ENCODE measurements around the gene ADRM1. TPM values are rescaled to one million over a fixed set of nuclear protein-coding genes. Genes with fewer than 3 reads are reported as not detected.

Gene ADRM1
- total RNA-seq, 2 experiments from 2014 or later: 105 to 133 TPM

DNA sequence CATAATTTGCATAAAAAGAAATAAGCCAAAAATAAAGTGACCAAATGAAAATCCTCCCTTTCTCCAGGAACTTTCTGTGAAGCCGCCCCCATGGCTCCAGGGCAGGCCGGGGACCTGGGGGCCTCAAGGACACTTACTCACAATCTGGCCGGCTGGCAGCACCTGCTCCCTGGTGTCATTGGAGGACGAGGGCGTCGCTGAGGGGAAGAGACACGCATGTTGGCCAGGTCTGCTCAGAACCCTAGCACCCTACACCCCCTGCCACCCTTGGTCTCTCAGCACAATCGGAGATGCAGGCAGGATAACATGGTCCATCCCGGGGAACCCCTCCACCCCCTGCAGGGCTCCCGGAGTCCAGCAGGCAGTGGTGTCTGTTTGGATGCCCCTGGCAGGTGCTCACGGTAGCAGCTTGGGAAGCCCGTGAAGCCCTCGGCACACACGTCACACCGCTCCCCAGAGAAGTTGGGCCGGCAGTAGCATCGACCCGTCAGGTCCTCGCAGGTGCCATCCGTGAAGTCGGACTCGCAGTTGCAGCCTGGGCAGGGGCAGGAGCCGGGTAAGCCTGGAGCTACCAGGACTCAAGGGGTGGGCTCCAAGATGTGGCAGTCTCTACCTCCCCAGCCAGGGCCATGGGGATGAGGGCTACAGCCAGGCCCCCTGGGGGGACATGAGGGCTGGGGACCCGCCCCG lies 43.0 kb downstream of the ADRM1 start:
- Mint-ChIP-seq H3K9me3 (ENCODE audit: low read depth) (peaks cover 8% of the 10 kb centered on the region), H3K36me3 (no peaks in the 10 kb centered on the region), H3K27ac (no peak overlapping the region), H3K4me1 (no peaks in the 10 kb centered on the region), H3K4me3 (no peak overlapping the region), H3K27me3 (peaks cover 5% of the 10 kb centered on the region)
- CTCF ChIA-PET: no interaction called here
- ATAC-seq (no peak), DNase-seq (no peak)

DNA sequence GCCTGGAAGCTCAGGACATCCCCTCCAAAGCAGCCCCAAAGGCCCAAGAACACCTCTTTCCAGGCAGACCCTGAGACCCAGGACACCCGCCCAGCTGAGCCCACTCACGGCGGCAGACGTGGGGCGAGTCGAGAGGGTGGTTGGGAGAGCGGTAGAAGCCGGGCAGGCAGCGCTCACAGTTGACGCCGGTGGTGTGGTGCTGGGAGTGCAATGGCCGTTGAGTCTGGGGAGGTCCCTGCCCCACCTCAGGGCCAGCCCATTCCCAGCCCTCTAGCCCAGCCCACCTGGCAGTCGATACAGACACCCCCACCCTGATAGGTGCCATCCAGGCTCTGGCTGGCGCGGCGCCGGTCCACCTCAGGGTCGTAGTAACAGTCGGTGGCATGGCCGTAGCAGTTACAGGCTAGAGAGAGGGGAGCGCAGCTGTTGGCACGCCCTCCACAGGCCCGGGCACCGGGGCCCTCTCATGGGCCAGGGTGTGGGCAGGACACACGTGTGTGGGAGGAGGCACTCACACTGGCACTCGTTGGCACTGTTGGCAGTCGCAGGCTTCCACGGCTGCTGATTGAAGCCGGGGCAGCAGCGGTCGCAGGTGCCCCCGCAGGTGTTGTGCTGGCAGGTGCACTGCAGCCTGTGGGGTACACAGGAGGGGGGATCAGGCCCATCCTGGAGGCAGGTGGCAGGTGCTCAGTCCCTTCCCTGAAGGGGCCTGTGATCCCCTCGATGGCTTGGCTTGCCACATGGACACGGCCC lies 43.8 kb downstream of the ADRM1 start:
- DNase-seq: no peak
- Mint-ChIP-seq H3K4me3 (no peak overlapping the region), H3K27ac (no peak overlapping the region), H3K27me3 (peaks cover 2% of the 10 kb centered on the region), H3K9me3 (ENCODE audit: low read depth) (peaks cover 8% of the 10 kb centered on the region), H3K4me1 (no peaks in the 10 kb centered on the region), H3K36me3 (no peaks in the 10 kb centered on the region)
- ATAC-seq: no peak
- CTCF ChIA-PET: no interaction called here

DNA sequence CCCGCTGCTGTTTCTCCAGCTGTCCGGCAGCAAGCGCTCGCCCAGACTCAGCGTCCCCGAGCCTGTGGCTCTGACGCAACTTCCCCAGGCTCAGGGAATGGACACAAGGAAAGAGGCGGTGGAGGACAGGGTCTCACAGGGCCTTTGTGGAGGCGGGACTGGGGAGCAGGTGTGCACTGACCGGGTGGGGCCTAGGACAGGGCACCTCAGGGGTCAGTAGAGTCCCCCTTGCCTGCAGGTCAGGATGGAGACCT lies 44.3 kb downstream of the ADRM1 start:
- ATAC-seq (no peak), DNase-seq (no peak)
- Mint-ChIP-seq H3K4me3 (no peak overlapping the region), H3K27me3 (peaks cover 2% of the 10 kb centered on the region), H3K36me3 (no peaks in the 10 kb centered on the region), H3K4me1 (no peaks in the 10 kb centered on the region), H3K9me3 (ENCODE audit: low read depth) (peaks cover 8% of the 10 kb centered on the region), H3K27ac (no peak overlapping the region)
- CTCF ChIA-PET: no interaction called here

DNA sequence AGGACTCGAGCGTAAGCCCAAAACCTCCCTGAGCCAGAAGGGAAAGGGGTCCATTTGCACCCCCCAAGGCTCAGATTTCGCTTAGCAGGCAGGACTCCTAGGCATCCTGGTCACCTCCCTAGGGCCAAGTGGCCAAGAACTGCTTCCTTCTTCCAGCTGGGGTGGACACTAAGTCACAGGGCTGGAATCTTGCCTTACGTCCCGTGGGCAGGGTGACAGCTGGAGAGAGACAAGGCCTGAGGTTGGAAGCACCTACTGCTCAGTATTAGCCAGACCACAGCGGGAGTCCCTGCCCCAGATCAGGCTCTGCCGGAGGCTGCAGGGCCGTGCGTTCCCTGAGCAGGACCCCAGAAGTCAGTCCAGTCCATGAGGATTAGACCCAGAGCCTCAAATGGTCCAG lies 44.6 kb downstream of the ADRM1 start:
- no peak overlapping the region for H3K4me3 Mint-ChIP-seq
- H3K36me3 Mint-ChIP-seq: no peaks in the 10 kb centered on the region
- CTCF ChIA-PET: no interaction called here
- no peak for DNase-seq
- H3K9me3 Mint-ChIP-seq (ENCODE audit: low read depth): peaks cover 8% of the 10 kb centered on the region
- ATAC-seq: no peak
- H3K4me1 Mint-ChIP-seq: no peaks in the 10 kb centered on the region
- H3K27ac Mint-ChIP-seq: no peak overlapping the region
- peaks cover 2% of the 10 kb centered on the region for H3K27me3 Mint-ChIP-seq

DNA sequence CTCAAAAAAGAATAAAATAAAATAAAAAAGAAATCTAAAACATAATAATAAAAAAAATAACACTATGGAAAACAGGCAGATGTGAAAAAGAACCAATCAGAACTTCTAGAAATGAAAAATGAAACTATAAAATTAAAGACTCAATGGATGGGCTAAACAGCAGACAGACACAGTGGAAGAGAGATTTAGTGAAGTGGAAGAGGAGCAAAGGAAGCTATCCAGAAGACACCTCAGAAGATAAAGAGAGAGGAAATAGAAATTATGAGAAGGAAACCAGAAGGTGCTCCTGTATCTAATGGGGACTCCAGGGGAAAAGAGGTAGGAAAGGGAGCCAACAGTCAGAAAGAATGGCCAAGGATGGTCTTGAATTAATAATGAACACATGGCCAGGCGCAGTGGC lies 45.8 kb downstream of the ADRM1 start:
- Mint-ChIP-seq H3K9me3 (ENCODE audit: low read depth) (peaks cover 8% of the 10 kb centered on the region), H3K27ac (no peak overlapping the region), H3K36me3 (no peaks in the 10 kb centered on the region), H3K4me1 (no peaks in the 10 kb centered on the region), H3K27me3 (no peaks in the 10 kb centered on the region), H3K4me3 (no peak overlapping the region)
- DNase-seq (no peak), ATAC-seq (no peak)
- CTCF ChIA-PET: no interaction called here

DNA sequence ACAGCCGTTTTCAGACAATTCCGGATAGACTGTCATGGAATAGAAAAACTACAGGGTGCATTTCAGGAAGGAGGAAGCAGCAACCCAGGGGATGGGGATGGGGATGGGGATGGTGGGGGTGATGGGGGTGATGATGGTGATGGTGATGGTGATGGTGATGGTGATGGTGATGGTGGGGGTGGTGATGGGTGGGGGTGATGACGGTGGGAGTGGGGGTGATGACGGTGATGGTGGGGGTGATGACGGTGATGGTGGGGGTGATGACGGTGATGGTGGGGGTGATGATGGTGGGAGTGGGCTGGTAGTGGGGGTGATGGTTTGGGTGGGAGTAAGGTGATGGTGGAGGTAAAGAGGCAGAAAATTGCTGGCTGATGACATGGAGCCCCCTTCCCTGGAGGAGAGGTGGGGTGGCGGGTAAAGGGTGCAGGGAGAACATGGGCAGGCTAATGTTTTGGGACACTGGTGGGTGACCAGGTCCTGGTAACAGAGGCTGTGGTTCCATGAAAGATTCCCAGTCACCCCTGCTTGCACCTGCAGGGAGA lies 46.8 kb downstream of the ADRM1 start:
- H3K4me3 Mint-ChIP-seq: no peak overlapping the region
- DNase-seq: no peak
- H3K9me3 Mint-ChIP-seq (ENCODE audit: low read depth): peaks cover 8% of the 10 kb centered on the region
- H3K4me1 Mint-ChIP-seq: no peaks in the 10 kb centered on the region
- H3K27ac Mint-ChIP-seq: no peak overlapping the region
- ATAC-seq: no peak
- H3K36me3 Mint-ChIP-seq: no peaks in the 10 kb centered on the region
- no peaks in the 10 kb centered on the region for H3K27me3 Mint-ChIP-seq
- CTCF ChIA-PET: no interaction called here

DNA sequence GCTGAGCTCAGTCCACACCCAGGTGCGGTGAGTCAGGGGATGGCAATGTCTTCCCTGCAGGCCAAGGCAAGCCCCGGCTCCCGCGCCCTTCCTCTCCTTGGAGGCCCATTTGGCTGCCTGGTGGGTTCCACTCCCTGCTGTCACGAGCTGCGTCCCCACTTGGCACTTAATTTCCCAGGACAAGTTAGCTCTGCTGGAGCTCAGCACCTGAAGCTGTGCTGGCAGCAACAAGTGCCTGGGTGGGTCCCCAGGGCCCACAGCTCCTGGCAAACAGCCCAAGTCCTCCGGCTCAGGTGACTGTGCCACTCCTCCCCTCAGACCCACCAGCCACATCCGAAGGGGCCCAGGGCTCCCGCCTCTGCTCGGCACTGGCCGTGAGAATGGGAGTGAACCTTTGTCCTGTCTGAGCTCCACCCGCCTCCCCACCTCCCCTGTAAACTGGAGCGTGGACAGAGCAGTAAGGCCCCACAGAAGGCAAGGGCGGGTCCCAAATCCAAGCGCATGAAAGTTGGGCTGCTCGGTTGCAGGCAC lies 47.4 kb downstream of the ADRM1 start:
- H3K4me3 Mint-ChIP-seq: no peak overlapping the region
- no peaks in the 10 kb centered on the region for H3K27me3 Mint-ChIP-seq
- H3K9me3 Mint-ChIP-seq (ENCODE audit: low read depth): peaks cover 8% of the 10 kb centered on the region
- H3K36me3 Mint-ChIP-seq: no peaks in the 10 kb centered on the region
- ATAC-seq: no peak
- no peak overlapping the region for H3K27ac Mint-ChIP-seq
- CTCF ChIA-PET: no interaction called here
- no peak for DNase-seq
- no peaks in the 10 kb centered on the region for H3K4me1 Mint-ChIP-seq

DNA sequence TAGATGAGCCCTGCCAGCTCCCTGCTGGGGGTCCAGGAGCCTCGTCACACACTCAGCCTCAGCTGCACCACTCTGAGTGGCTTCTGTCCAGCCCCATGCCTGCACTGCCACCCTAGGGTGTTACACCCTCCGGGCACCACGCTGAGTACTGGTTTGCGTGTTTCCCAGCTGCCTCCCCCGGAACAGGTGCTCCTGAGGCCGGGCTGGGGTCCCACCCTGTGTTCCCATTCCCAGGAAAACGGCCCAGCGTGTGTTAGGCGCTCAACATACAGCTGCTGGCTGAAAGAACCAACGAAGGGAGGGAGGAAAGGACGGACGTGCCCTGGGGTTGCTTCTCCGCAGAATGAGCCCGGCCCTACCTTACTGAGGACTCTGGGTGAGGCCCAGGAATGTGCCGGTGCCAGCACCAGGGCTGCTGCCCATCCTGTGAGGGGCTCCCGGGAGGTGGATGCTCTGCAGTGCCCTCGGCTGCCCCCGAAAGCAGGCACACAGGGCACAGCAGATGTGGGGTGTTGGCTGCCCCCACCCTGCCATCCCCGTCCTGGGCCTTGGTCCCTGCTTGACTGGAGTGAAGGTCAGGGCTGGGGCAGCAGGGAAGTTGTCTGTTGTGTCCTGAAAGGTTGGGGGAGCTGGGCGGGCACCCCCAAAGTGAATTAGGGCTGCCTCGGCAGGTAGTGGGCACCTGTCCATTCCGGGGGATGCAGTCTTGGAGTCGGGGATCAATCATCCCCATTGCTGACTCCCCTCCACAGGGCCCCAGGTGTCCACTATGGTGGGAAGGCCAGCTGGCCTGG lies 48.0 kb downstream of the ADRM1 start:
- no peaks in the 10 kb centered on the region for H3K36me3 Mint-ChIP-seq
- H3K9me3 Mint-ChIP-seq (ENCODE audit: low read depth): peaks cover 8% of the 10 kb centered on the region
- no peaks in the 10 kb centered on the region for H3K4me1 Mint-ChIP-seq
- DNase-seq (no peak), ATAC-seq (no peak)
- no peaks in the 10 kb centered on the region for H3K27me3 Mint-ChIP-seq
- H3K4me3 Mint-ChIP-seq: no peak overlapping the region
- CTCF ChIA-PET: no interaction called here
- no peak overlapping the region for H3K27ac Mint-ChIP-seq

DNA sequence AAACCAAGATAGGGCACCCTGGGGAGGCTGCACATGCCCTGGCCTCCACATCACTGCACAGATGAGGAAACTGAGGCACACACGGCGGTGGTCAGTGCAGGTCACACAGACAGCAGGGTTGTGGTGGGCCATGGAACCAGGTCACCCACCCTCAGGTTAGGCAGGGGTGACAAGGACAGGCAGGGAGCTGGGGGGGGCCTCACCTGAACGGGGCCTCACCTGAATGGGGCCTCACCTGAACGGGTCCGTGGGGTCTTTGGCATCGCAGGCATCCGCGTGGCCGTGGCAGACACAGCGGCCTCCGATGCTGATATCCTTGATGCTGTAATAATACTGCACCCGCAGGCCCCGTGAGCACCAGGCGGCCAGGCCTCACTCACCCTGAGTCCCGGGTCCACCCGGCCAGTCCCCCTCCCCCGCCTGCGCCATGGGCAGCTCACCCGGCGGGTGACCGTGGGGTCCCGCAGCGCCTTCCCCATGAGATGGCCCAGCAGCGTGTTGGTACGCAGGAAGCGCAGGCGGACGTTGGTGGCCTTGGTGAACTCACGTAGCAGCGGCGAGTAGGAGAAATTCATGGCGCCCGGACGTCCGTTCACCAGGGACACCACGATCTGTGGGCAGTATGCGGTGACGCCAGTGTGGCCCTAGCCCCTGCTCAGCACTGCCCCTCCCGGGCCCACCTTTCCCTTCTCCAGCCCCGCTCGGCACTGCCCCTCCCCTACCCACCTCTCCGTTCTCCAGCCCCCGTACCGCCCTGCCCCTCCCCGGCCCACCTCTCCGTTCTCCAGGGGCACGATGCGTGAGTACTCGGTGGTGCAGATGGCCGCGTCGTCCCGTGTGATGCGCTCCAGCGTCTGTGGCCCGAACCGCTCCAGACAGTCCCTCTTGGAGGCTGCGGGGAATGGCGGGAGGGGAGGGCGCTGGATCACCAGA lies 48.9 kb downstream of the ADRM1 start:
- Mint-ChIP-seq H3K27ac (no peak overlapping the region), H3K36me3 (no peaks in the 10 kb centered on the region), H3K4me3 (no peak overlapping the region), H3K4me1 (no peaks in the 10 kb centered on the region), H3K27me3 (no peaks in the 10 kb centered on the region), H3K9me3 (ENCODE audit: low read depth) (peaks cover 8% of the 10 kb centered on the region)
- DNase-seq: no peak
- no peak for ATAC-seq
- CTCF ChIA-PET: no interaction called here

DNA sequence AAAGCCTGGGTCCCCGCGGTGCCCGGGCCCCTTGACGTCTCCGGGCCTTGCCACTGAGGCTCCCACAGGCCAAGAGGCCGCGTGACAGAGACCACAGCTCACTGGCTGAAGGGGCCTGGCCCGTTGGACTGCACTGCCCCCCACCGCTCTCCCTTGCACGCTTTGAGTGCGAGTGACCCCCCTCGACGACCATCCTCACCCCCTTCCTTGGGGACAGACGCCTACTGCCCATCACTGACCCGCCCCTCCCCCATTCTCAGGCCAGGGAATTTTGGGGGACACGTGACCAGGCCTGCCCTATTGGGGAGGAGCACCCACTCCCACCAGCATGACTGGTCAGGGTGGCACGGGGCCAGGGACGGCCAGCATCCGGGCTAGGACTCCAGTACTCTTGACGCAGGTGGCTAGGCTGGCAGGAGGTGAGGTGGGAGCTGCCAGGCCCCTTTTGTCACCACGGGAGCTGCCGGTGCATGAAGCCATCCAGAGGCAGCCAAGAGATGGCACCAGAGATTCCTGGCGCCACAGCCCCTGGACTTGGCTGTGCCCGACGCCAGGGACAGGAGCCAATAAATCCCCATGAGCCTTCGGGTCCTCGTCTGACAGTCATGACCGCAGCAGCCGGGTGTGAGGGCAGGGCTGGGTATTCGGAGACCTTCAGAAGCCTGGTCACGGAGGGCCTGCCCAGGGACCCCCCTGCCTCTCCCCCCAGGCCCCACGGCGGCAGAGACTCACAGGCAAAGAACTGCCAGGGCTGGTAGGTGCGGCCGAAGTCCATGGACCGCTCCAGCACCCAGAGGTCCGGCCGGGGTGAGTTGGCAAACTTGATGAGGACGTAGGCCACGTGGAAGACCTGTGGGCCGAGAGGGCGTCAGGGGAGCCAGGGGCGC lies 49.8 kb downstream of the ADRM1 start:
- Mint-ChIP-seq H3K4me1 (no peaks in the 10 kb centered on the region), H3K4me3 (no peak overlapping the region), H3K9me3 (ENCODE audit: low read depth) (peaks cover 8% of the 10 kb centered on the region), H3K27ac (no peak overlapping the region), H3K36me3 (no peaks in the 10 kb centered on the region), H3K27me3 (no peaks in the 10 kb centered on the region)
- DNase-seq: no peak
- no peak for ATAC-seq
- CTCF ChIA-PET: no interaction called here

DNA sequence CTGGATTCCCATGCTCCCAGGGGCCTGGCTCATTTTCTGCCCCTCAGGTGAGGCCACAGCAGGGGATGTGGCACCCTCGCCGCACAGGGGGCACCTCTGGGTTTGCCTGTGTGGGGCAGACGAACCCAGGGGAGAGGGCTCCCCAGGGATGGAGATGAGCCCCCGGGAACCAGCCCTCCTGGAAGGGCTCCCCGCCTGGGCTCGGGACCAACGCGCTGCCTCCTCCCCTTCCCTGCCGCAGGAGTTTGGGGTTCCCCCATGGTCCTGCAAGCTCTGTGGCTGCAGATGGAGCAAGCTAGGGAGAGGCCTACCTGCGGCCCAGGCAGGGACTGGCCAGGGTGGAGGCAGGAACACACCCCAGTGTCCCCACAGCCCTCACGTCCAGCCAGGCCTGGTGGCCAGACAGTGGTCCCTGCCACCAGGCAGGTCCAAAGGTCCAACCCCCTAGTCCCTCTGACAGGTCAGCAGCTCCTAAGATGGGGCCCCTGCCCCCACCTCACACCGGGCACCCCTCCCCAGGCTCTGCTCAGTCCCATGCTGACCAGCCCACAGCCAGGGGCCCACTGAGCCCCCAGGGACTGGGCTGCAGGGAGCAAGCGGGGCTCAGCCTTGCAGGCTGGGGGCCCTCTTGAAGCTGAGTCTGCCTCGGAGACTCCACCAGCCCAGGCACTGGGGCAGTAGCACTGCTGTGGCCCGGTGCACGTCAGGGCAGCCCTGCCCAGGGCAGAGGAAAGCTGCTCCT lies 50.7 kb downstream of the ADRM1 start:
- Mint-ChIP-seq H3K36me3 (no peaks in the 10 kb centered on the region), H3K4me1 (no peaks in the 10 kb centered on the region), H3K27me3 (no peaks in the 10 kb centered on the region), H3K9me3 (ENCODE audit: low read depth) (peaks cover 5% of the 10 kb centered on the region), H3K4me3 (no peak overlapping the region), H3K27ac (no peak overlapping the region)
- DNase-seq (no peak), ATAC-seq (no peak)
- CTCF ChIA-PET: no interaction called here
